HEK293T (cell line): ENCODE data around the gene SHC4.

Experiments
- CTCF ChIA-PET: fragments of 350-600 bp; formaldehyde crosslinking; extraction: SDS; loops from one replicate; lab custom pipeline; 2021; ENCODE audit warnings: antibody characterized with exemption, inconsistent platforms; lab: Yijun Ruan, JAX
- POLR2A ChIA-PET: fragments of 350-600 bp; formaldehyde crosslinking; extraction: SDS; loops from one replicate; lab custom pipeline; 2020; ENCODE audit warnings: antibody characterized with exemption, inconsistent platforms; lab: Yijun Ruan, JAX
- DNase-seq: peaks from one replicate; pipeline ENCODE4 v3.0.0; 2012; ENCODE audit warnings: mixed read lengths; ENCODE audit errors: extremely low spot score
- ARNT ChIP-seq: fragments of 450-650 bp; IDR thresholded peaks from 2 replicates; pipeline ENCODE4 v1.6.1; 2017; ENCODE audit warnings: mild to moderate bottlenecking
- BHLHE40 ChIP-seq: fragments of 450-650 bp; IDR thresholded peaks from 2 replicates; pipeline ENCODE4 v1.6.1; 2016; ENCODE audit warnings: mild to moderate bottlenecking, moderate library complexity, borderline replicate concordance
- CTBP1 ChIP-seq: fragments of 450-650 bp; IDR thresholded peaks from 2 replicates; pipeline ENCODE4 v1.6.1; 2016; ENCODE audit warnings: borderline replicate concordance
- ELF4 ChIP-seq: fragments of 450-650 bp; IDR thresholded peaks from 2 replicates; pipeline ENCODE4 v1.6.1; 2017; ENCODE audit warnings: antibody characterized with exemption
- FOXA1 ChIP-seq: fragments of 450-650 bp; IDR thresholded peaks from 2 replicates; pipeline ENCODE4 v1.6.1; 2016; ENCODE audit warnings: mild to moderate bottlenecking
- FOXK2 ChIP-seq: fragments of 450-650 bp; IDR thresholded peaks from 2 replicates; pipeline ENCODE4 v1.6.1; 2016; ENCODE audit warnings: mild to moderate bottlenecking
- FOXM1 ChIP-seq: fragments of 450-650 bp; IDR thresholded peaks from 2 replicates; pipeline ENCODE4 v1.6.1; 2017; ENCODE audit warnings: mild to moderate bottlenecking, borderline replicate concordance
- HDGF ChIP-seq: fragments of 450-650 bp; IDR thresholded peaks from 2 replicates; pipeline ENCODE4 v1.6.1; 2017; ENCODE audit warnings: antibody characterized with exemption, borderline replicate concordance
- L3MBTL2 ChIP-seq: fragments of 450-650 bp; conservative IDR thresholded peaks from 2 replicates; pipeline ENCODE4 v1.6.1; 2016; ENCODE audit warnings: mild to moderate bottlenecking
- LEF1 ChIP-seq: fragments of 450-650 bp; IDR thresholded peaks from 2 replicates; pipeline ENCODE4 v1.6.1; 2017; ENCODE audit warnings: mild to moderate bottlenecking, borderline replicate concordance
- NFRKB ChIP-seq: fragments of 450-650 bp; IDR thresholded peaks from 2 replicates; pipeline ENCODE4 v1.6.1; 2016; ENCODE audit warnings: mild to moderate bottlenecking, moderate library complexity
- SP1 ChIP-seq: fragments of 450-650 bp; IDR thresholded peaks from 2 replicates; pipeline ENCODE4 v1.6.1; 2017
- SUZ12 ChIP-seq: fragments of 450-650 bp; IDR thresholded peaks from 2 replicates; pipeline ENCODE4 v1.6.1; 2016; ENCODE audit warnings: mild to moderate bottlenecking
- TARDBP ChIP-seq: fragments of 450-650 bp; IDR thresholded peaks from 2 replicates; pipeline ENCODE4 v1.6.1; 2016
- ZNF384 ChIP-seq: fragments of 450-650 bp; IDR thresholded peaks from 2 replicates; pipeline ENCODE4 v1.6.1; 2016
- TF ChIP-seq, protein P1 (sequence below): fragments of 450-650 bp; IDR thresholded peaks from 2 replicates; pipeline ENCODE4 v1.6.1; 2016

Gene SHC4, protein sequence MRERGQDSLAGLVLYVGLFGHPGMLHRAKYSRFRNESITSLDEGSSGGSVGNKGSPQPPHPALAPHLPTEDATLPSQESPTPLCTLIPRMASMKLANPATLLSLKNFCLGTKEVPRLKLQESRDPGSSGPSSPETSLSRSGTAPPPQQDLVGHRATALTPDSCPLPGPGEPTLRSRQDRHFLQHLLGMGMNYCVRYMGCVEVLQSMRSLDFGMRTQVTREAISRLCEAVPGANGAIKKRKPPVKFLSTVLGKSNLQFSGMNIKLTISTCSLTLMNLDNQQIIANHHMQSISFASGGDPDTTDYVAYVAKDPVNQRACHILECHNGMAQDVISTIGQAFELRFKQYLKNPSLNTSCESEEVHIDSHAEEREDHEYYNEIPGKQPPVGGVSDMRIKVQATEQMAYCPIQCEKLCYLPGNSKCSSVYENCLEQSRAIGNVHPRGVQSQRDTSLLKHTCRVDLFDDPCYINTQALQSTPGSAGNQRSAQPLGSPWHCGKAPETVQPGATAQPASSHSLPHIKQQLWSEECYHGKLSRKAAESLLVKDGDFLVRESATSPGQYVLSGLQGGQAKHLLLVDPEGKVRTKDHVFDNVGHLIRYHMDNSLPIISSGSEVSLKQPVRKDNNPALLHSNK

DNA sequence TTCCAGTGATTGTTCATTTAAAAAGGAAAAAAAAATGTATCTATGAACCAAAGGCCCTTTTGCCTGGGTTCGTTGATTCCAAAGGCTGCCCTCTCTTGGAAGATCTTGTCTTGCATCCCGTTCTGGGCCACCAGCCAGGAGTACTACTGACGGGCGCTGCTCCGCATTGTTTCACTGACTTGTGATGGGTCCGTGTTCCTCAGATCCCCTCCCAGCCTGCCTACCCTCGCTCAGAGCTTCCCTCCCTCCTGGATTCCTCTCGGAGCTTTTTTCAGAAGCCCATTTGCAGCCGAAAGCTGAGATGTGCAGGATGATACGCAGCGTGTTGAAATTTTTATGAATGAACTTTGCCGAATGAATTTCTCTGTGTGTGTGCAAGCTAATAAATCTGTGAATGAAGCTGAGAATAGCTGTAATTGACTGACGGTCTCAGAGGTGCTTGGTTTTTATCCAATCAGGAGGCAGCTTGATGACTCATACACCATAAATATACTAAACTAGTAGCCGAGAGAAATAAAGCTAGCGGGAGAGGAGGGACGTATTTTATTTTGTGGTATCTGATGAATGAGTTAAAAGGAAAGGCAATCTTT is at the start of gene SHC4:
SHC4 (minus strand) TSS at position 396 of the 590 bp plus-strand sequence. CDS start 904 bp downstream, outside the sequence.
- DNase-seq = peak; percentile 58
- TF ChIP-seq, protein P1, sequence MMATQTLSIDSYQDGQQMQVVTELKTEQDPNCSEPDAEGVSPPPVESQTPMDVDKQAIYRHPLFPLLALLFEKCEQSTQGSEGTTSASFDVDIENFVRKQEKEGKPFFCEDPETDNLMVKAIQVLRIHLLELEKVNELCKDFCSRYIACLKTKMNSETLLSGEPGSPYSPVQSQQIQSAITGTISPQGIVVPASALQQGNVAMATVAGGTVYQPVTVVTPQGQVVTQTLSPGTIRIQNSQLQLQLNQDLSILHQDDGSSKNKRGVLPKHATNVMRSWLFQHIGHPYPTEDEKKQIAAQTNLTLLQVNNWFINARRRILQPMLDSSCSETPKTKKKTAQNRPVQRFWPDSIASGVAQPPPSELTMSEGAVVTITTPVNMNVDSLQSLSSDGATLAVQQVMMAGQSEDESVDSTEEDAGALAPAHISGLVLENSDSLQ = peak; percentile 88
- TF ChIP-seq FOXK2 (no peak), L3MBTL2 (0 out of 2 replicates have a peak, but pooled peaks have one; percentile 12), BHLHE40 (no peak)
- POLR2A ChIA-PET = interaction anchor here (1.0 to 5.9 kb wide), 3 partner anchors 12 to 86 kb away, joined by 4 to 35 read pairs (median 16); partner anchors contain the start of gene EID1
- CTCF ChIA-PET = interaction anchor here (0.7 to 3.8 kb wide), 5 partner anchors 12 to 1165 kb away, joined by 3 to 29 read pairs (median 9); partner anchors contain the start of gene EID1

DNA sequence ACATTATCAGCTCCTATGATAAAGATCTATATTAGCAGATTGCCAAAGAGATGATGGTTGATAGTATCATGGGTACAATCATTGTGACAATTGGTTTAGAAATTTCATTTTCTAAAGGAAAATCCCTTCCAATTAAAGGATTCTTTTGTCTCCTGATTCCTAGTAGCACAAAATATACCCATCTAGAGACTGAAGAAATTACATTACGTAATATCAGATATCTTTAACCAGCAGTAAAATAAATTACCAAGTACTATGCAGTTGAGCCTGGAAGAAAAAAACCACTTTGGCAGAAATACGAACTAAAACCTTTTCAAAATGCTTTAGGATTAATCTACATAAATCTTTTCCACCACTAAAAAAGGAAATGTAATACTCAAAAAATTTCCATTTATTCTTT is 35.6 kb upstream of the SHC4 start:
- ChIA-PET POLR2A (no interaction called here), CTCF (no interaction called here)
- no peak for DNase-seq
- TF ChIP-seq, protein P1 = no peak
- TF ChIP-seq L3MBTL2 (no peak), NFRKB (no peak), BHLHE40 (no peak), HDGF (no peak), SUZ12 (no peak), CTBP1 (no peak)

DNA sequence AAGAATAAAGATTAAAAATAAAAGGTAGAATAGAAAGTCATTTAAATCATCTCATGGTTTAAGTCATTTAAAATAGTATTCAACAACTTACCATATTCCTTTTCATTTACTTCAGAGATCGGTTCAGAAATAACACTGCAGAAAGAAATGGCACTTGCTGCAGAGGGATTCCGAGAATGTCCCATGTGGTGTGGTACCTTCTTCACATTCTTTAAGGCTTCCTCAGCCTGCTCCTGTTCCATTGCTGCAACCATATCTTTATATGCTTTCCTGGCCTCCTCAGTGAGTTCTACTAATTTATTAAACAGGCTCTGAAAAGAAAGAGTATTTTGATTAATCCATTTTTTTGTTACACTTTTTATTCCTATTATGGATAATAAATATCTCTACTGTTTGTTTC is 32.6 kb upstream of the SHC4 start:
- DNase-seq = no peak
- TF ChIP-seq LEF1 = no peak
- no peak for TF ChIP-seq FOXM1
- TF ChIP-seq SUZ12 = no peak
- no peak for TF ChIP-seq SP1
- TF ChIP-seq, protein P1 = no peak
- no peak for TF ChIP-seq ELF4
- no peak for TF ChIP-seq HDGF
- TF ChIP-seq BHLHE40 = no peak
- no peak for TF ChIP-seq CTBP1
- no peak for TF ChIP-seq ARNT
- no peak for TF ChIP-seq ZNF384
- no peak for TF ChIP-seq FOXK2
- TF ChIP-seq FOXA1 = no peak
- TF ChIP-seq TARDBP = no peak
- TF ChIP-seq NFRKB = no peak
- no peak for TF ChIP-seq L3MBTL2
- CTCF ChIA-PET = no interaction called here
- POLR2A ChIA-PET = no interaction called here

DNA sequence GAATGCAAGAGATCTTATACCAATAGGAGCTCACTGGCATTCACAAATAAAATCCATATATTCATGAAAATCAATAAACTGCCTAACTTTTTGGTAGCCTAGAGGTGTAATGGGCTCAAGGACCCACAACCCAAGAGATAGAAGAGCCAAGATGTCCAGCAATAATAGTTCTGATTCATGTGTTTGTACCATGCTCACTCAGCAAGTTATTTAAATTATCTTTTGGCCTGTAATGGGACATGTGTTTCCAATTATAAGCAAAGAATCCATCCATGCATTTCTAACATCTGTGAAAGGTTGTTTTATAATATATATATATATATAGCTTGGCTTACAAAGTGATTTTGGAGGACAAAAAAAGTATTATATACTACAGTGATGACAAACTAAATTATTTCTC is 29.7 kb upstream of the SHC4 start:
- no peak for DNase-seq
- POLR2A ChIA-PET = no interaction called here
- CTCF ChIA-PET = no interaction called here
- no peak for TF ChIP-seq ARNT
- TF ChIP-seq LEF1 = no peak
- no peak for TF ChIP-seq TARDBP
- TF ChIP-seq SP1 = no peak
- TF ChIP-seq SUZ12 = no peak
- TF ChIP-seq HDGF = no peak
- no peak for TF ChIP-seq NFRKB
- no peak for TF ChIP-seq ZNF384
- TF ChIP-seq CTBP1 = no peak
- TF ChIP-seq, protein P1 = no peak
- TF ChIP-seq FOXK2 = no peak
- no peak for TF ChIP-seq L3MBTL2

DNA sequence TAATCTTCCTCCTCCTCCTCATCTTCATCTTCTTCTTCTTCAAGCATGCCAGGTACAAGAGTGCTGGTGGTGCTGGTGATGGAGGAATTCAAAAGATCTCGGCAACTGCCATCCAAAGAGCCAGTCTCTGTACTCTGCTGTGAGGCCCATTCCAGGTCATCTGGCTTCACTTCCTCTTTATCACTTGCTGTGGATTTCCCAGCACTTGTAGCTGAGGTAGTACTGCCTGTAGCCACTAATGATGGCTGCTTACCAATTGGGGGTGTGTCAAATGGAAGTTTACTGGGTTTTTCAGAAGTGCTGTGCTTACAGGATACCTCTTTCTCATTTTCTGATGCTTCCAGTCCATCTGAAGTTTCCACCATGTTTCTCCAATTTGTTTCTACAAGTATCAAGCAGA is 28.8 kb upstream of the SHC4 start:
- POLR2A ChIA-PET = interaction anchor here (1.3 kb wide), 1 partner anchor 20 kb away, joined by 3 read pairs; no protein-coding TSS in a partner anchor
- no peak for TF ChIP-seq TARDBP
- no peak for TF ChIP-seq ELF4
- no peak for TF ChIP-seq FOXA1
- no peak for TF ChIP-seq NFRKB
- TF ChIP-seq FOXK2 = no peak
- TF ChIP-seq ARNT = no peak
- TF ChIP-seq SUZ12 = no peak
- TF ChIP-seq HDGF = no peak
- no peak for TF ChIP-seq CTBP1
- no peak for TF ChIP-seq LEF1
- no peak for TF ChIP-seq ZNF384
- CTCF ChIA-PET = no interaction called here
- no peak for DNase-seq
